H1 (cell line): ENCODE data around the gene MXD4. TPM values are rescaled to one million over a fixed set of nuclear protein-coding genes. Genes with fewer than 3 reads are reported as not detected.

Source experiments
- CTCF ChIA-PET: fragments of 300-600 bp; sonication (Branson Sonifier 250); formaldehyde crosslinking; loops from one replicate; lab custom pipeline; 2021; ENCODE audit not compliant: partially characterized antibody; lab: Charles Lee
- POLR2A ChIA-PET: fragments of 300-600 bp; sonication (Branson Sonifier 250); formaldehyde crosslinking; loops from one replicate; lab custom pipeline; 2021; ENCODE audit warnings: inconsistent platforms; ENCODE audit not compliant: partially characterized antibody; lab: Charles Lee
- DNase-seq, 2 experiments: peaks; one replicate each; pipeline versions ENCODE4 v3.0.0 to v3.0.0-alpha.2; 2010 to 2022; ENCODE audit warnings: low spot score in 2 of 2, low read depth in 1 of 2, mixed read lengths in 1 of 2
- FAIRE-seq: peaks from 2 replicates; lab custom pipeline; 2011; peaks lifted over from hg19 to GRCh38; lab: Jason Lieb, UNC
- H2AFZ ChIP-seq: 2 replicates; pipeline ENCODE4 v1.8.1; 2012; ENCODE audit warnings: low read length, inconsistent platforms
- H2AK5ac ChIP-seq: 2 replicates; pipeline ENCODE4 v1.6.1; 2013; ENCODE audit warnings: low read depth, low read length
- H2BK120ac ChIP-seq: replicated peaks from 2 replicates; pipeline ENCODE3; 2013; ENCODE audit warnings: low read depth, low read length, inconsistent platforms
- H2BK12ac ChIP-seq: 2 replicates; pipeline ENCODE4 v1.6.1; 2013; ENCODE audit warnings: low read depth, low read length
- H2BK15ac ChIP-seq: 2 replicates; pipeline ENCODE4 v1.6.1; 2013; ENCODE audit warnings: low read length
- H2BK20ac ChIP-seq: 2 replicates; pipeline ENCODE4 v1.6.1; 2013; ENCODE audit warnings: low read length
- H2BK5ac ChIP-seq: 2 replicates; pipeline ENCODE4 v1.6.1; 2013; ENCODE audit warnings: low read depth, low read length
- H3K14ac ChIP-seq: 2 replicates; pipeline ENCODE4 v1.6.1; 2013; ENCODE audit warnings: inconsistent platforms; ENCODE audit not compliant: insufficient read length
- H3K18ac ChIP-seq: 2 replicates; pipeline ENCODE4 v1.6.1; 2013; ENCODE audit warnings: low read length; ENCODE audit errors: extremely low read depth
- H3K23ac ChIP-seq: 2 replicates; pipeline ENCODE4 v1.6.1; 2013; ENCODE audit warnings: inconsistent platforms; ENCODE audit not compliant: insufficient read length
- H3K23me2 ChIP-seq: 2 replicates; pipeline ENCODE4 v1.6.1; 2013; ENCODE audit warnings: low read depth, low read length
- H3K27ac ChIP-seq: 2 replicates; pipeline ENCODE4 v1.6.1; 2011; ENCODE audit warnings: low read depth, low read length, inconsistent platforms
- H3K27me3 ChIP-seq, 4 experiments: replicated peaks in 1 of 4; 1 replicate in 1 of 4; 2 replicates in 3 of 4; pipeline versions ENCODE4 v1.6.1 to v1.8.1; 2011 to 2013; ENCODE audit warnings: low read length in 3 of 4, mild to moderate bottlenecking in 3 of 4, inconsistent platforms in 2 of 4, mixed read lengths in 2 of 4, moderate library complexity in 1 of 4; ENCODE audit not compliant: control insufficient read depth in 3 of 4, insufficient read depth in 3 of 4; ENCODE audit errors: extremely low read depth in 1 of 4
- H3K36me3 ChIP-seq, 4 experiments: 2 replicates each; pipeline versions ENCODE4 v1.6.1 to v1.8.1; 2011 to 2013; ENCODE audit warnings: mild to moderate bottlenecking in 4 of 4, low read length in 3 of 4, moderate library complexity in 2 of 4, control low read depth in 1 of 4, inconsistent platforms in 1 of 4; ENCODE audit not compliant: insufficient read depth in 4 of 4, control insufficient read depth in 2 of 4
- H3K4ac ChIP-seq: replicated peaks from 2 replicates; pipeline ENCODE3; 2013; ENCODE audit warnings: low read length, low read depth, mixed read lengths, inconsistent platforms; ENCODE audit not compliant: insufficient read length
- H3K4me1 ChIP-seq, 4 experiments: replicated peaks in 1 of 4; 1 replicate in 1 of 4; 2 replicates in 3 of 4; pipeline versions ENCODE4 v1.6.1 to v1.8.1; 2011 to 2013; ENCODE audit warnings: low read length in 3 of 4, inconsistent platforms in 2 of 4, mixed read lengths in 1 of 4; ENCODE audit not compliant: insufficient read depth in 4 of 4, control insufficient read depth in 3 of 4
- H3K4me2 ChIP-seq, 2 experiments: 2 replicates each; pipeline versions ENCODE4 v1.6.1 to v1.8.1; 2011 to 2013; ENCODE audit warnings: low read depth in 2 of 2, low read length in 2 of 2, control low read depth in 1 of 2, inconsistent platforms in 1 of 2, mild to moderate bottlenecking in 1 of 2; ENCODE audit not compliant: insufficient read depth in 1 of 2
- H3K4me3 ChIP-seq, 4 experiments: fragments of 200-600, 300-600 bp in 1 of 4; sonication (generic), shearing (Covaris generic), sonication (Bioruptor Twin) in 1 of 4; 2 replicates each; pipeline versions ENCODE4 v1.5.1 to v1.8.1; 2011 to 2016; ENCODE audit warnings: low read length in 4 of 4, low read depth in 3 of 4, control low read depth in 2 of 4, inconsistent platforms in 2 of 4, mild to moderate bottlenecking in 2 of 4, mixed read lengths in 1 of 4, moderate library complexity in 1 of 4; ENCODE audit not compliant: insufficient read depth in 2 of 4; ENCODE audit errors: extremely low read depth in 1 of 4
- H3K56ac ChIP-seq: replicated peaks from 2 replicates; pipeline ENCODE3; 2013; ENCODE audit warnings: low read depth, mild to moderate bottlenecking, mixed read lengths, low read length, inconsistent platforms; ENCODE audit not compliant: insufficient read length
- H3K79me1 ChIP-seq: 2 replicates; pipeline ENCODE4 v1.6.1; 2013; ENCODE audit warnings: low read depth, low read length, control low read depth
- H3K79me2 ChIP-seq, 2 experiments: 2 replicates each; pipeline versions ENCODE4 v1.6.1 to v1.8.1; 2012 to 2013; ENCODE audit warnings: low read length in 2 of 2, mild to moderate bottlenecking in 2 of 2, inconsistent platforms in 1 of 2; ENCODE audit not compliant: insufficient read depth in 2 of 2, control insufficient read depth in 1 of 2
- H3K9ac ChIP-seq, 4 experiments: replicated peaks in 1 of 4; 1 replicate in 1 of 4; 2 replicates in 3 of 4; pipeline versions ENCODE4 v1.6.1 to v1.8.1; 2011 to 2013; ENCODE audit warnings: low read depth in 3 of 4, low read length in 3 of 4, control low read depth in 2 of 4, mild to moderate bottlenecking in 2 of 4, moderate library complexity in 2 of 4, inconsistent platforms in 1 of 4; ENCODE audit errors: extremely low read depth in 1 of 4
- H3K9me3 ChIP-seq, 2 experiments: 2 replicates each; pipeline versions ENCODE4 v1.6.1 to v1.8.1; 2012 to 2013; ENCODE audit warnings: mild to moderate bottlenecking in 2 of 2, moderate library complexity in 2 of 2, control low read depth in 1 of 2, inconsistent platforms in 1 of 2, low read depth in 1 of 2, low read length in 1 of 2, mixed read lengths in 1 of 2; ENCODE audit not compliant: insufficient read depth in 2 of 2
- H4K20me1 ChIP-seq, 2 experiments: replicated peaks in 1 of 2; 2 replicates each; pipeline versions ENCODE3 to v1.8.1; 2011 to 2013; ENCODE audit warnings: inconsistent platforms in 2 of 2, low read length in 2 of 2, mild to moderate bottlenecking in 1 of 2; ENCODE audit not compliant: insufficient read depth in 2 of 2, control insufficient read depth in 1 of 2
- H4K5ac ChIP-seq: 2 replicates; pipeline ENCODE4 v1.6.1; 2013; ENCODE audit warnings: low read length, low read depth, mixed read lengths, inconsistent platforms; ENCODE audit not compliant: insufficient read length
- H4K8ac ChIP-seq: 2 replicates; pipeline ENCODE4 v1.8.0; 2013; ENCODE audit warnings: mild to moderate bottlenecking, moderate library complexity, low read length, inconsistent platforms; ENCODE audit not compliant: insufficient read depth; ENCODE audit errors: extremely low read depth
- H4K91ac ChIP-seq: replicated peaks from 2 replicates; pipeline ENCODE3; 2013; ENCODE audit warnings: low read length, mixed read lengths, inconsistent platforms; ENCODE audit not compliant: insufficient read length
- BACH1 ChIP-seq: IDR thresholded peaks from 2 replicates; pipeline ENCODE4 v1.6.1; 2012; ENCODE audit warnings: low read length, improper control_type of control experiment
- CBX5 ChIP-seq: fragments of 300-800, 300-1000 bp; sonication (generic); IDR thresholded peaks from 2 replicates; pipeline ENCODE4 v1.7.1; 2016; ENCODE audit warnings: antibody characterized with exemption, low read length, low read depth
- CHD2 ChIP-seq: IDR thresholded peaks from 2 replicates; pipeline ENCODE4 v1.6.1; 2012; ENCODE audit warnings: low read length, improper control_type of control experiment
- JUN ChIP-seq: IDR thresholded peaks from 2 replicates; pipeline ENCODE4 v1.6.1; 2011; ENCODE audit warnings: low read depth, mild to moderate bottlenecking, improper control_type of control experiment, low read length
- JUND ChIP-seq: IDR thresholded peaks from 2 replicates; pipeline ENCODE4 v1.6.1; 2011; ENCODE audit warnings: mild to moderate bottlenecking, improper control_type of control experiment, low read length
- KDM5A ChIP-seq: fragments of 200-600 bp; IDR thresholded peaks from 2 replicates; pipeline ENCODE4 v1.7.1; 2012; ENCODE audit warnings: mild to moderate bottlenecking, low read length, inconsistent platforms, mixed read lengths
- RFX5 ChIP-seq: IDR thresholded peaks from 2 replicates; pipeline ENCODE4 v1.6.1; 2011; ENCODE audit warnings: low read depth, low read length, improper control_type of control experiment, borderline replicate concordance
- TEAD4 ChIP-seq: IDR thresholded peaks from 2 replicates; pipeline ENCODE4 v1.6.1; 2012; ENCODE audit warnings: low read depth, low read length, inconsistent platforms, mixed read lengths
- USF2 ChIP-seq: IDR thresholded peaks from 2 replicates; pipeline ENCODE4 v1.6.1; 2011; ENCODE audit warnings: low read length, improper control_type of control experiment
- YY1 ChIP-seq: IDR thresholded peaks from 2 replicates; pipeline ENCODE4 v1.6.1; 2011; ENCODE audit warnings: low read depth, mild to moderate bottlenecking, low read length
- WGBS, 2 experiments: shearing (Covaris generic) in 1 of 2; methylation state at CpG; one replicate each; pipeline versions ENCODE4 v1.1.6 to v1.1.7; 2013 to 2015; ENCODE audit warnings: low lambda C conversion rate in 2 of 2, mixed read lengths in 2 of 2, inconsistent platforms in 1 of 2, low coverage in 1 of 2, missing lambda C conversion rate in 1 of 2; ENCODE audit not compliant: insufficient replicate concordance in 2 of 2, insufficient coverage in 1 of 2, insufficient read length in 1 of 2; ENCODE audit errors: extremely low coverage in 1 of 2, missing lambda C conversion rate in 1 of 2; 5-methylcytosine and 5-hydroxymethylcytosine counted together
- polyA plus RNA-seq, 7 experiments: library from polyadenylated mRNA; depleted of rRNA in 3 of 7; stranded (reverse) in 5 of 7; unstranded in 2 of 7; fragments of >200 nt in 5 of 7; fragments of 200-250 nt in 2 of 7; gene quantifications; 1 replicate in 5 of 7; 2 replicates in 1 of 7; 4 replicates in 1 of 7; pipeline versions ENCODE4 v1.2.1 to v1.2.3, GENCODE V29; 2011 to 2013; ENCODE audit warnings: missing spikeins in 2 of 7, mixed read lengths in 2 of 7
- total RNA-seq: library from RNA; stranded (reverse); fragmentation: NEBNext Ultra II Directional; extraction: Animal tissue kit (Norgen Biotek cat#: 25700); gene quantifications from 2 replicates; pipeline ENCODE4 v1.2.1, GENCODE V29; 2021

MXD4 gene
- total and polyA plus RNA-seq, 2 of the 8 experiments (the other 6 are each of a cell fraction or from before 2014, with no cell fraction given) = 18.0 to 20.8 TPM

GRCh38 chr4:2300431-2301224 lies 38.7 kb upstream of the MXD4 start:
- no peaks in the 10 kb centered on the region for H4K20me1 ChIP-seq
- H3K23me2 ChIP-seq = no peaks in the 10 kb centered on the region
- peak overlapping the region; percentile 65 for H4K91ac ChIP-seq
- H3K23ac ChIP-seq = no peak overlapping the region
- no peak overlapping the region for H2AFZ ChIP-seq
- H2BK12ac ChIP-seq = no peak overlapping the region
- no peak overlapping the region for H3K4me3 ChIP-seq
- no peak overlapping the region for H2BK15ac ChIP-seq
- no peaks in the 10 kb centered on the region for H3K9me3 ChIP-seq
- no peak overlapping the region for H2AK5ac ChIP-seq
- no peak overlapping the region for H4K5ac ChIP-seq
- no peaks in the 10 kb centered on the region for H3K36me3 ChIP-seq
- H3K56ac ChIP-seq = no peak overlapping the region
- no peaks in the 10 kb centered on the region for H3K79me2 ChIP-seq
- POLR2A ChIA-PET = interaction anchor here (0.6 kb wide), 1 partner anchor 10 kb away, joined by 3 read pairs; no protein-coding TSS in a partner anchor
- H3K79me1 ChIP-seq = no peaks in the 10 kb centered on the region; the same call in 1 of the 2 replicates
- no peak overlapping the region; the same call in 1 of the 2 replicates for H4K8ac ChIP-seq
- FAIRE-seq (no peak), DNase-seq (no peak)
- H3K4me2 ChIP-seq = no peak overlapping the region
- no peaks in the 10 kb centered on the region; a peak in 1 of 7 replicates for H3K27me3 ChIP-seq
- CTCF ChIA-PET = interaction anchor here (0.9 to 1.7 kb wide), 5 partner anchors 10 to 141 kb away, joined by 3 to 6 read pairs (median 4); no protein-coding TSS in a partner anchor
- no peak overlapping the region for H3K18ac ChIP-seq
- H2BK20ac ChIP-seq = no peak overlapping the region
- no peak overlapping the region for H3K9ac ChIP-seq
- no peak overlapping the region for H3K14ac ChIP-seq
- 88% methylated on average over 34 of the region's 37 CpGs; no CpG with 5 or more reads in 1 of the 2 experiments for WGBS, 2 experiments
- H2BK5ac ChIP-seq = no peak overlapping the region
- no peaks in the 10 kb centered on the region; a peak in 1 of 7 replicates for H3K4me1 ChIP-seq
- no peak overlapping the region for H3K27ac ChIP-seq
- no peak overlapping the region for H3K4ac ChIP-seq
- no peak overlapping the region for H2BK120ac ChIP-seq
- TF ChIP-seq BACH1 = no peak
- TF ChIP-seq KDM5A = no peak
- no peak for TF ChIP-seq CBX5
- TF ChIP-seq RFX5 = no peak
- no peak for TF ChIP-seq YY1
- TF ChIP-seq CHD2 = no peak
- no peak for TF ChIP-seq USF2
- TF ChIP-seq TEAD4 = no peak
- TF ChIP-seq JUND = no peak
- no peak for TF ChIP-seq JUN
